ENCODE results near the gene TRIO.

The TRIO gene

GRCh38 chr5:14460844-14461398 lies 317.8 kb downstream of the TRIO start:
- DNase-seq (ENCODE audit: low read depth in 2 of 2) = no peak

GRCh38 chr5:14462681-14463080 lies 319.5 kb downstream of the TRIO start:
- no peak for DNase-seq (ENCODE audit: low read depth in 2 of 2)

GRCh38 chr5:14463629-14464028 lies 320.5 kb downstream of the TRIO start:
- DNase-seq (ENCODE audit: low read depth in 2 of 2) = no peak

- DNase-seq (ENCODE audit: low read depth in 2 of 2) = no peak
Measured at GRCh38 chr5:14464096-14464495, 321.0 kb downstream of the TRIO start.

- no peak for DNase-seq (ENCODE audit: low read depth in 2 of 2)
Measured at GRCh38 chr5:14464671-14465070, 321.5 kb downstream of the TRIO start.

- no peak for DNase-seq (ENCODE audit: low read depth in 2 of 2)
Measured at GRCh38 chr5:14465116-14465515, 322.0 kb downstream of the TRIO start.

GRCh38 chr5:14465776-14466175 lies 322.6 kb downstream of the TRIO start:
- no peak for DNase-seq (ENCODE audit: low read depth in 2 of 2)

GRCh38 chr5:14467251-14467650 lies 324.1 kb downstream of the TRIO start:
- no peak for DNase-seq (ENCODE audit: low read depth in 2 of 2)

GRCh38 chr5:14467886-14468285 lies 324.7 kb downstream of the TRIO start:
- DNase-seq (ENCODE audit: low read depth in 2 of 2) = no peak

- no peak for DNase-seq (ENCODE audit: low read depth in 2 of 2)
Measured at GRCh38 chr5:14469551-14470377, 326.6 kb downstream of the TRIO start.

- no peak for DNase-seq (ENCODE audit: low read depth in 2 of 2)
Measured at GRCh38 chr5:14471507-14471906, 328.4 kb downstream of the TRIO start.

GRCh38 chr5:14472986-14473567 lies 329.9 kb downstream of the TRIO start:
- DNase-seq (ENCODE audit: low read depth in 2 of 2) = no peak

- DNase-seq (ENCODE audit: low read depth in 2 of 2) = no peak
Measured at GRCh38 chr5:14475045-14475444, 331.9 kb downstream of the TRIO start.

- no peak for DNase-seq (ENCODE audit: low read depth in 2 of 2)
Measured at GRCh38 chr5:14476786-14477435, 333.8 kb downstream of the TRIO start.

GRCh38 chr5:14479143-14479696 lies 336.1 kb downstream of the TRIO start:
- no peak for DNase-seq (ENCODE audit: low read depth in 2 of 2)

GRCh38 chr5:14481349-14481748 lies 338.2 kb downstream of the TRIO start:
- no peak for DNase-seq (ENCODE audit: low read depth in 2 of 2)

GRCh38 chr5:14482085-14482484 lies 338.9 kb downstream of the TRIO start:
- DNase-seq (ENCODE audit: low read depth in 2 of 2) = no peak

GRCh38 chr5:14483504-14484157 lies 340.5 kb downstream of the TRIO start:
- no peak for DNase-seq (ENCODE audit: low read depth in 2 of 2)

- DNase-seq (ENCODE audit: low read depth in 2 of 2) = no peak
Measured at GRCh38 chr5:14486486-14486885, 343.3 kb downstream of the TRIO start.

- no peak for DNase-seq (ENCODE audit: low read depth in 2 of 2)
Measured at GRCh38 chr5:14486996-14487896, 344.1 kb downstream of the TRIO start.

Data from stimulated activated CD8-positive, alpha-beta memory T cell treated with anti-CD3 and anti-CD28 coated beads, Interleukin-15, amount 100 ng/mL, for 48 hours (primary cell).